Fibroblast of mammary gland (primary cell): Measurements from ENCODE around the gene NBEA.

Experiments used
- DNase-seq: peaks from one replicate; pipeline ENCODE4 v3.0.0-alpha.2; 2010; ENCODE audit warnings: low read depth
- H3K4me3 ChIP-seq: 2 replicates; pipeline ENCODE4 v1.5.1; 2011; ENCODE audit warnings: low read depth, mild to moderate bottlenecking, low read length, moderate library complexity; ENCODE audit not compliant: control insufficient read depth
- CTCF ChIP-seq: conservative IDR thresholded peaks from 2 replicates; pipeline ENCODE4 v1.5.1; 2011; ENCODE audit warnings: low read depth, low read length, inconsistent platforms; ENCODE audit not compliant: control insufficient read depth, insufficient read depth

The NBEA gene

GRCh38 chr13:35455022-35455421 lies 513.0 kb downstream of the NBEA start:
- TF ChIP-seq CTCF: no peak
- no peak for DNase-seq
- H3K4me3 ChIP-seq: no peak overlapping the region

- no peak for TF ChIP-seq CTCF
- DNase-seq: no peak
- no peak overlapping the region for H3K4me3 ChIP-seq
Measured at GRCh38 chr13:35457258-35457657, 515.2 kb downstream of the NBEA start.

- no peak for TF ChIP-seq CTCF
- peak; percentile 54 for DNase-seq
- H3K4me3 ChIP-seq: no peak overlapping the region
Measured at GRCh38 chr13:35460061-35460460, 518.0 kb downstream of the NBEA start.

- no peak for TF ChIP-seq CTCF
Measured at GRCh38 chr13:35465371-35465770, 523.3 kb downstream of the NBEA start.

GRCh38 chr13:35468195-35468594 lies 526.1 kb downstream of the NBEA start:
- TF ChIP-seq CTCF: no peak
- no peak for DNase-seq
- no peak overlapping the region for H3K4me3 ChIP-seq

More at GRCh38 chr13:35465371-35465770, 523.3 kb downstream of the NBEA start:
- no peak overlapping the region for H3K4me3 ChIP-seq
- no peak for DNase-seq

- no peak for TF ChIP-seq CTCF
- no peak for DNase-seq
- peak overlapping the region; percentile 48 for H3K4me3 ChIP-seq
Measured at GRCh38 chr13:35469806-35470525, 527.9 kb downstream of the NBEA start.
